CD4-positive, alpha-beta T cell (primary cell): ENCODE data around the gene CCDC92B. TPM values are rescaled to one million over a fixed set of nuclear protein-coding genes. Genes with fewer than 3 reads are reported as not detected.

Source experiments
- ATAC-seq: fragments of 200-7000 bp; cut with Tn5 transposase; one replicate; pipeline ENCODE4 v1.10.0; 2022; ENCODE audit warnings: mild to moderate bottlenecking; ENCODE audit not compliant: poor library complexity
- CTCF ChIA-PET: fragments of 350-600 bp; sonication (Branson Sonifier 250); formaldehyde crosslinking; loops from one replicate; lab custom pipeline; 2021; ENCODE audit warnings: antibody characterized with exemption, inconsistent platforms; lab: Charles Lee
- POLR2A ChIA-PET: fragments of 350-600 bp; sonication (Branson Sonifier 250); formaldehyde crosslinking; loops from one replicate; lab custom pipeline; 2021; ENCODE audit warnings: antibody characterized with exemption, inconsistent platforms; lab: Charles Lee
- DNase-seq, 14 experiments: peaks; one replicate each; pipeline ENCODE4 v3.0.0-alpha.2; 2013 to 2020; ENCODE audit warnings: mixed read lengths in 2 of 14
- H3K27ac ChIP-seq, 2 donors: one replicate each; pipeline versions ENCODE4 v1.5.1 to v1.7.0; 2013; ENCODE audit warnings: low read length in 2 of 2, low read depth in 1 of 2, mild to moderate bottlenecking in 1 of 2
- H3K27me3 ChIP-seq, 2 experiments: 1 replicate in 1 of 2; 2 replicates in 1 of 2; pipeline versions ENCODE4 v1.6.1 to v1.7.0; 2013; ENCODE audit warnings: low read length in 2 of 2, control low read depth in 1 of 2, mild to moderate bottlenecking in 1 of 2, moderate library complexity in 1 of 2; ENCODE audit not compliant: insufficient read depth in 2 of 2, control insufficient read depth in 1 of 2
- H3K36me3 ChIP-seq: one replicate; pipeline ENCODE4 v1.6.1; 2013; ENCODE audit warnings: low read length, control low read depth; ENCODE audit not compliant: insufficient read depth
- H3K4me1 ChIP-seq: one replicate; pipeline ENCODE4 v1.6.1; 2013; ENCODE audit warnings: low read length, control low read depth; ENCODE audit not compliant: insufficient read depth
- H3K4me3 ChIP-seq: one replicate; pipeline ENCODE4 v1.5.1; 2013; ENCODE audit warnings: mild to moderate bottlenecking, low read length, moderate library complexity
- H3K9me3 ChIP-seq, 2 experiments: 1 replicate in 1 of 2; 2 replicates in 1 of 2; pipeline versions ENCODE4 v1.6.1 to v1.7.0; 2013; ENCODE audit warnings: low read length in 2 of 2, mild to moderate bottlenecking in 2 of 2, control low read depth in 1 of 2, moderate library complexity in 1 of 2; ENCODE audit not compliant: control insufficient read depth in 1 of 2, insufficient read depth in 1 of 2
- H3K27ac Mint-ChIP-seq: one replicate; pipeline ENCODE4 v1.8.0; 2020; ENCODE audit warnings: mixed read lengths
- H3K27me3 Mint-ChIP-seq: one replicate; pipeline ENCODE4 v1.8.0; 2021; ENCODE audit warnings: mixed read lengths
- H3K36me3 Mint-ChIP-seq: one replicate; pipeline ENCODE4 v1.8.0; 2021; ENCODE audit warnings: low read depth, mixed read lengths
- H3K4me1 Mint-ChIP-seq: one replicate; pipeline ENCODE4 v1.8.0; 2021; ENCODE audit warnings: low read depth, mixed read lengths
- H3K4me3 Mint-ChIP-seq: one replicate; pipeline ENCODE4 v1.8.0; 2020; ENCODE audit warnings: mild to moderate bottlenecking, mixed read lengths
- H3K9me3 Mint-ChIP-seq: one replicate; pipeline ENCODE4 v1.8.0; 2020; ENCODE audit warnings: mixed read lengths
- intact Hi-C, 2 experiments: fragments of 100-400 bp; cut with DNase I in 1 of 2; cut with micrococcal nuclease in 1 of 2; formaldehyde crosslinking; loops; one replicate each; pipeline versions ENCODE4 v1.15.1 to v1.9.0; 2023 to 2025; cut with DNase I, micrococcal nuclease
- total RNA-seq, 174 experiments: library from RNA in 2 of 174; stranded (reverse) in 2 of 174; gene quantifications; one replicate each; pipeline ENCODE4 v1.2.3 and lab custom pipeline; 2021 to 2026
- TF ChIP-seq, protein P1 (sequence below): fragments of 200-600 bp; IDR thresholded peaks from one replicate; pipeline ENCODE4 v1.8.0; 2022; ENCODE audit warnings: antibody characterized with exemption, mild to moderate bottlenecking

The CCDC92B gene
- total RNA-seq, 2 experiments from 2014 or later, result 0.11 to 0.28 TPM

GRCh38 chr17:2721603-2722002, 27.8 kb downstream of the CCDC92B start:
- Mint-ChIP-seq H3K4me3 (no peak overlapping the region), H3K9me3 (no peaks in the 10 kb centered on the region), H3K27ac (no peak overlapping the region), H3K4me1 (peaks cover 5% of the 10 kb centered on the region), H3K36me3 (no peaks in the 10 kb centered on the region), H3K27me3 (peaks cover 8% of the 10 kb centered on the region)
- Histone ChIP-seq H3K4me1 (peaks cover 12% of the 10 kb centered on the region), H3K36me3 (no peaks in the 10 kb centered on the region), H3K27me3 (peaks cover 9 to 16% of the 10 kb centered on the region in 2 experiments), H3K9me3 (no peaks in the 10 kb centered on the region), H3K4me3 (no peak overlapping the region), H3K27ac (no peak overlapping the region)
- POLR2A ChIA-PET, result no interaction called here
- CTCF ChIA-PET, result no interaction called here
- ATAC-seq (no peak), DNase-seq (peak in 1 of 14 experiments; percentile 24)
- TF ChIP-seq, protein P1, sequence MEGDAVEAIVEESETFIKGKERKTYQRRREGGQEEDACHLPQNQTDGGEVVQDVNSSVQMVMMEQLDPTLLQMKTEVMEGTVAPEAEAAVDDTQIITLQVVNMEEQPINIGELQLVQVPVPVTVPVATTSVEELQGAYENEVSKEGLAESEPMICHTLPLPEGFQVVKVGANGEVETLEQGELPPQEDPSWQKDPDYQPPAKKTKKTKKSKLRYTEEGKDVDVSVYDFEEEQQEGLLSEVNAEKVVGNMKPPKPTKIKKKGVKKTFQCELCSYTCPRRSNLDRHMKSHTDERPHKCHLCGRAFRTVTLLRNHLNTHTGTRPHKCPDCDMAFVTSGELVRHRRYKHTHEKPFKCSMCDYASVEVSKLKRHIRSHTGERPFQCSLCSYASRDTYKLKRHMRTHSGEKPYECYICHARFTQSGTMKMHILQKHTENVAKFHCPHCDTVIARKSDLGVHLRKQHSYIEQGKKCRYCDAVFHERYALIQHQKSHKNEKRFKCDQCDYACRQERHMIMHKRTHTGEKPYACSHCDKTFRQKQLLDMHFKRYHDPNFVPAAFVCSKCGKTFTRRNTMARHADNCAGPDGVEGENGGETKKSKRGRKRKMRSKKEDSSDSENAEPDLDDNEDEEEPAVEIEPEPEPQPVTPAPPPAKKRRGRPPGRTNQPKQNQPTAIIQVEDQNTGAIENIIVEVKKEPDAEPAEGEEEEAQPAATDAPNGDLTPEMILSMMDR, result no peak
- intact Hi-C loops, result no loop called here

DNA sequence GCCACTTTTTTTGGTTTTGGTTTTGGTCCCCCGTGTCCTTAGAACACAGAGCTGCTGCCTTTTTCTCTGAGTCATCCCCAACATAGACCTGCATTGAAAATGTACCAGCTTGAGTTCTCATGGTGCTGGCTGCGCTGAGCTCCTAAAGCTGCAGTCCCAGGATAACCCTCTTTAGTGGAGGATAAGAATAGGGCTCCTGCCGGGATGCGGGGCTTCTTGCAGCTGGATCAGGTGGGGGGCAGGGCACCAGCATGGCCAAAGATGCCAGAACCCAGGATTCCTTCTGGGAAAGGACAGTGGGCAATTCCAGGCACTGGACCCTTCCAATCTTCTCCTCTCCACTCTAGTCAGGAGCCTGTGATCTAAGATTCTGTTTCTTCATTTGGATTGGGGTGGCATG, 29.6 kb downstream of the CCDC92B start:
- H3K27ac Mint-ChIP-seq, result no peak overlapping the region
- ChIA-PET CTCF (no interaction called here), POLR2A (no interaction called here)
- no peaks in the 10 kb centered on the region for H3K36me3 Mint-ChIP-seq
- ATAC-seq (no peak), DNase-seq (no peak)
- H3K27ac ChIP-seq, result no peak overlapping the region
- no peaks in the 10 kb centered on the region for H3K9me3 Mint-ChIP-seq
- H3K4me3 ChIP-seq, result no peak overlapping the region
- TF ChIP-seq, protein P1, result no peak
- H3K4me1 ChIP-seq, result peaks cover 5% of the 10 kb centered on the region
- no peaks in the 10 kb centered on the region for H3K27me3 Mint-ChIP-seq
- peaks cover 4 to 9% of the 10 kb centered on the region in 2 experiments for H3K27me3 ChIP-seq
- H3K36me3 ChIP-seq, result no peaks in the 10 kb centered on the region
- no peak overlapping the region for H3K4me3 Mint-ChIP-seq
- H3K4me1 Mint-ChIP-seq, result no peaks in the 10 kb centered on the region
- intact Hi-C loops, result loop anchor here in 1 of 2 experiments (10.0 kb wide), 1 partner anchor 915 kb away; the partner anchor contains the start of genes CTNS and SHPK
- H3K9me3 ChIP-seq, result no peaks in the 10 kb centered on the region

DNA sequence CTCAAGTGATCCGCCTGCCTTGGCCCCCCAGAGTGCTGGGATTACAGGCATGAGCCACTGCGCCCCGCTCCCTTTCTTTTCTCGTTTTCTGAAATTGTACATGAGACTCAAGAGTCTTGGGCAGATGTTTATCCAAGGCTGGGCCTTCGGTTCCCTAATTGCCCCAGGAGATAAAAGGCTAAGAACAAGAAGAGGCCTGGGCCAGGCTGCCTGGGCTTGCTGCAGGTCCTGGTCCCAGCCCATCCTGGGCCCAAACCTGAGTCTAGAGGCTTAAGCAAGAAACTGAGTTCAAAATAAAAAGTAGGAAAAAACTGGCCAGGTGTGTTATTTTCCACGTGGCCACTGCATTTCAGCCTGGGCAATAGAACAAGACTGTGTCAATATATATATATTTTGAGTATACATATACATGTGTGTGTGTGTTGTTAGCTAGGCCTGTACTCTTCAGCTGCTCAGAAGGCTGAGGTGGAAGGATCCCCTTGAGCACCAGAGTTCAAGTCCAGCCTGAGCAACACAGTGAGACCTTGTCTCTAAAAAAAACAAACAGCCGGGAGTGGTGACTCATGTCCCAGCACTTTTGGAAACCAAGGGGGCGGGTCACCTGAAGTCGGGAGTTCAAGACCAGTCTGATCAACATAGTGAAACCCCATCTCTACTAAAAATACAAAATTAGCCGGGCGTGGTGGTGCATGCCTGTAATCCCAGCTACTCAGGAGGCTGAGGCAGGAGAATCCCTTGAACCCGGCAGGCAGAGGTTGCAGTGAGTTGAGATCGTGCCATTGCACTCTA, 31.1 kb downstream of the CCDC92B start:
- TF ChIP-seq, protein P1, result no peak

More for the DNA sequence above, 31.1 kb downstream of the CCDC92B start:
- H3K36me3 Mint-ChIP-seq, result no peaks in the 10 kb centered on the region
- H3K9me3 ChIP-seq, result no peaks in the 10 kb centered on the region
- peaks cover 0 to 7% of the 10 kb centered on the region in 2 experiments for H3K27me3 ChIP-seq
- no peaks in the 10 kb centered on the region for H3K36me3 ChIP-seq
- CTCF ChIA-PET, result no interaction called here
- no peaks in the 10 kb centered on the region for H3K9me3 Mint-ChIP-seq
- intact Hi-C loops, result loop anchor here in 1 of 2 experiments (10.0 kb wide), 1 partner anchor 916 kb away; the partner anchor contains the start of genes CTNS and SHPK
- H3K4me1 ChIP-seq, result no peaks in the 10 kb centered on the region
- no peaks in the 10 kb centered on the region for H3K4me1 Mint-ChIP-seq
- no peaks in the 10 kb centered on the region for H3K27me3 Mint-ChIP-seq
- H3K27ac Mint-ChIP-seq, result no peak overlapping the region
- DNase-seq, result no peak
- no peak for ATAC-seq
- no peak overlapping the region for H3K4me3 ChIP-seq
- no peak overlapping the region for H3K27ac ChIP-seq
- POLR2A ChIA-PET, result no interaction called here
- no peak overlapping the region for H3K4me3 Mint-ChIP-seq
